Measurements from ENCODE around the gene NR2F2.

GRCh38 chr15:96369351-96369750, 38.9 kb downstream of the NR2F2 start:
- no peak for TF ChIP-seq CTCF (IDR thresholded peaks at IDR 0.05; ENCODE audit: low read length)
- no peak for TF ChIP-seq EZH2 (IDR thresholded peaks at IDR 0.05; ENCODE audit: borderline replicate concordance, low read length)

Data from OCI-LY1 (cell line).